HCT116 (cell line): ENCODE measurements around the gene STOML2. TPM values are rescaled to one million over a fixed set of nuclear protein-coding genes. Genes with fewer than 3 reads are reported as not detected.

Source experiments
- ATAC-seq: fragments of 200-7000 bp; cut with Tn5 transposase; 2 replicates; pipeline ENCODE4 v1.9.1; 2020; ENCODE audit warnings: mild to moderate bottlenecking, moderate library complexity
- BruUV-seq: library from RNA; stranded (reverse); fragments of 400-500 nt; replicated peaks from 2 replicates; lab custom pipeline; 2021; lab: Mats Ljungman, UMichigan
- CTCF ChIA-PET: fragments of 300-600 bp; sonication (Branson Sonifier 250); formaldehyde crosslinking; loops from one replicate; lab custom pipeline; 2021; ENCODE audit warnings: antibody characterized with exemption; lab: Charles Lee
- POLR2A ChIA-PET: fragments of 300-600, 350-600 bp; sonication (Branson Sonifier 250); formaldehyde crosslinking; loops from one replicate; lab custom pipeline; 2021; ENCODE audit warnings: antibody characterized with exemption; lab: Charles Lee
- RAD21 ChIA-PET, 2 experiments: fragments of 300-600 bp; sonication (Branson Sonifier 250); formaldehyde crosslinking; loops; one replicate each; lab custom pipeline; 2023; ENCODE audit warnings: low total read pairs in 2 of 2; ENCODE audit not compliant: uncharacterized antibody in 2 of 2, unreplicated experiment in 2 of 2, low non-redundant PET in 1 of 2; lab: Charles Lee
- DNase-seq: peaks from one replicate; pipeline ENCODE4 v3.0.0-alpha.2; 2010; ENCODE audit warnings: low read depth, low spot score
- H2AFZ ChIP-seq: fragments of 200-600 bp; shearing (Covaris generic), sonication (generic); 2 replicates; pipeline ENCODE4 v1.6.1; 2017; ENCODE audit warnings: low read depth, mixed run types, mixed read lengths, antibody characterized with exemption, low read length; ENCODE audit not compliant: poor library complexity, severe bottlenecking
- H3K27ac ChIP-seq: 2 replicates; pipeline ENCODE4 v1.5.1; 2012; ENCODE audit warnings: low read depth, low read length
- H3K27me3 ChIP-seq: fragments of 200-600 bp; sonication (generic); 2 replicates; pipeline ENCODE4 v1.6.1; 2016; ENCODE audit warnings: mixed run types, low read length, mixed read lengths; ENCODE audit not compliant: insufficient read depth
- H3K36me3 ChIP-seq, 2 experiments: fragments of 200-500 bp in 1 of 2; fragments of 200-600 bp in 1 of 2; sonication (Bioruptor generic) in 1 of 2; sonication (generic) in 1 of 2; 2 replicates each; pipeline versions ENCODE4 v1.5.1 to v1.6.1; 2014 to 2016; ENCODE audit warnings: low read length in 2 of 2, inconsistent platforms in 1 of 2, mixed read lengths in 1 of 2, mixed run types in 1 of 2; ENCODE audit not compliant: insufficient read depth in 2 of 2, control insufficient read depth in 1 of 2
- H3K4me1 ChIP-seq, 2 experiments: fragments of 200-600 bp in 1 of 2; sonication (generic) in 1 of 2; 2 replicates each; pipeline versions ENCODE4 v1.5.1 to v1.6.1; 2012 to 2017; ENCODE audit warnings: low read length in 2 of 2, inconsistent platforms in 1 of 2, mild to moderate bottlenecking in 1 of 2, mixed read lengths in 1 of 2, mixed run types in 1 of 2, moderate library complexity in 1 of 2; ENCODE audit not compliant: insufficient read depth in 2 of 2, control insufficient read depth in 1 of 2
- H3K4me2 ChIP-seq: fragments of 200-600 bp; sonication (generic); 2 replicates; pipeline ENCODE4 v1.6.1; 2017; ENCODE audit warnings: mixed run types, low read length, mixed read lengths
- H3K4me3 ChIP-seq, 2 experiments: fragments of 200-600 bp in 1 of 2; sonication (generic) in 1 of 2; replicated peaks in 1 of 2; 2 replicates each; pipeline ENCODE4 v1.5.1; 2011 to 2016; ENCODE audit warnings: low read length in 2 of 2, control low read depth in 1 of 2, low read depth in 1 of 2, mild to moderate bottlenecking in 1 of 2, mixed read lengths in 1 of 2, mixed run types in 1 of 2
- H3K79me2 ChIP-seq: fragments of 200-600 bp; sonication (generic); 2 replicates; pipeline ENCODE4 v1.6.1; 2017; ENCODE audit warnings: mild to moderate bottlenecking, mixed run types, low read length, moderate library complexity, mixed read lengths; ENCODE audit not compliant: insufficient read depth
- H3K9ac ChIP-seq: fragments of 200-600 bp; sonication (generic); 2 replicates; pipeline ENCODE4 v1.6.1; 2016; ENCODE audit warnings: low read length, mixed read lengths
- H3K9me2 ChIP-seq: fragments of 200-600 bp; sonication (generic), shearing (Covaris generic); 2 replicates; pipeline ENCODE4 v1.6.1; 2017; ENCODE audit warnings: mixed run types, mild to moderate bottlenecking, moderate library complexity; ENCODE audit not compliant: insufficient read depth
- H3K9me3 ChIP-seq, 2 experiments: fragments of 200-500 bp in 1 of 2; fragments of 200-600 bp in 1 of 2; sonication (Bioruptor generic) in 1 of 2; sonication (generic) in 1 of 2; 2 replicates each; pipeline ENCODE4 v1.6.1; 2014 to 2017; ENCODE audit warnings: low read length in 2 of 2, mixed read lengths in 2 of 2, inconsistent platforms in 1 of 2, low read depth in 1 of 2, mild to moderate bottlenecking in 1 of 2, mixed run types in 1 of 2, moderate library complexity in 1 of 2; ENCODE audit not compliant: control insufficient read depth in 1 of 2, insufficient read depth in 1 of 2
- H4K20me1 ChIP-seq: fragments of 200-600 bp; sonication (generic), shearing (Covaris generic); 2 replicates; pipeline ENCODE4 v1.6.1; 2017; ENCODE audit warnings: mixed run types, mild to moderate bottlenecking, moderate library complexity; ENCODE audit not compliant: insufficient read depth
- ATF3 ChIP-seq: IDR thresholded peaks from 2 replicates; pipeline ENCODE4 v1.6.1; 2012
- CBX3 ChIP-seq: IDR thresholded peaks from 2 replicates; pipeline ENCODE4 v1.6.1; 2012; ENCODE audit warnings: low read depth
- EZH2 ChIP-seq: fragments of 200-600 bp; sonication (generic); IDR thresholded peaks from 2 replicates; pipeline ENCODE4 v1.6.1; 2017; ENCODE audit warnings: antibody characterized with exemption, mixed run types
- JUND ChIP-seq: IDR thresholded peaks from 2 replicates; pipeline ENCODE4 v1.6.1; 2012
- MAX ChIP-seq: IDR thresholded peaks from 2 replicates; pipeline ENCODE4 v1.6.1; 2012
- RAD21 ChIP-seq: IDR thresholded peaks from 2 replicates; pipeline ENCODE4 v1.6.1; 2012; ENCODE audit warnings: low read depth, mild to moderate bottlenecking
- REST ChIP-seq: IDR thresholded peaks from 2 replicates; pipeline ENCODE4 v1.6.1; 2012; ENCODE audit warnings: low read depth
- SP1 ChIP-seq: IDR thresholded peaks from 2 replicates; pipeline ENCODE4 v1.6.1; 2012; ENCODE audit warnings: low read depth
- TCF7L2 ChIP-seq: IDR thresholded peaks from 2 replicates; pipeline ENCODE4 v1.7.0; 2011; ENCODE audit warnings: borderline replicate concordance, inconsistent platforms; ENCODE audit not compliant: insufficient read depth, insufficient read length; ENCODE audit errors: extremely low read depth
- intact Hi-C: fragments of 100-400 bp; cut with micrococcal nuclease; formaldehyde crosslinking; loops from 2 replicates; pipeline ENCODE4 v1.10.0; 2022
- total RNA-seq: library from RNA; stranded (reverse); gene quantifications from one replicate; pipeline ENCODE4 v1.2.1, GENCODE V29; 2021; ENCODE audit not compliant: unreplicated experiment
- TF ChIP-seq, protein P1 (sequence below): IDR thresholded peaks from 2 replicates; pipeline ENCODE4 v1.6.1; 2011; ENCODE audit warnings: mild to moderate bottlenecking, low read length, moderate library complexity; ENCODE audit not compliant: insufficient replicate concordance; ENCODE audit errors: extremely low read depth

The STOML2 gene
- total RNA-seq, 1 experiment from 2014 or later, result 245 TPM

DNA sequence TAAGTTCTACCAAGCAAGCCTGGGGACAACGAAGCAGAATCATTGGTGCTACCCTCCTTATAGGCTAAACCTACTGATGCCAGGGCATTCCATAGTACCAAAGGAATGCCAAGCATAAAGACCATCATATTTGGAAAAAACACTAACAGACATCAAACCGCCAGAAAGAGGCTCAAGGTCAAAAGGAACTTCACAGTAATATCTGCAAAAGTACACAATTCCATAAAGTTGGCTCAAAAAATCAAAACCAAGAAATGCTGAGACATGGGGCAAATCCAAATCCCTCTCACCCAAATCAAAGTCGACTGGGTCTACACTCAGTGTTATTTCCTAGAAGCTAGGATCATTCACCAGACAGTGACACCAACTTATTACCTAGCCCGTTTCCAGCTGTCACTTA lies 33.9 kb downstream of the STOML2 start:
- CTCF ChIA-PET, result interaction anchor here (0.6 to 1.1 kb wide), 2 partner anchors 18 to 187 kb away, joined by 3 read pairs; no protein-coding TSS in a partner anchor
- POLR2A ChIA-PET, result interaction anchor here (0.9 kb wide), 1 partner anchor 170 kb away, joined by 3 read pairs; no protein-coding TSS in a partner anchor
- Histone ChIP-seq H3K27ac (no peak overlapping the region), H3K4me2 (no peak overlapping the region), H3K79me2 (peaks cover 79% of the 10 kb centered on the region), H3K27me3 (no peaks in the 10 kb centered on the region), H3K36me3 (peaks cover 40 to 63% of the 10 kb centered on the region in 2 experiments), H3K9me2 (no peaks in the 10 kb centered on the region), H3K9ac (no peak overlapping the region), H2AFZ (no peak overlapping the region), H4K20me1 (peaks cover 25% of the 10 kb centered on the region; the same call in 1 of the 2 replicates), H3K9me3 (no peaks in the 10 kb centered on the region), H3K4me1 (peaks cover 11 to 24% of the 10 kb centered on the region in 2 experiments), H3K4me3 (no peak overlapping the region)
- no peak for DNase-seq
- intact Hi-C loops, result no loop called here
- no peak for ATAC-seq
- RAD21 ChIA-PET, result no interaction called here
- no TSS peak for BruUV-seq
- no peak for TF ChIP-seq ATF3
- TF ChIP-seq SP1, result no peak
- TF ChIP-seq, protein P1, sequence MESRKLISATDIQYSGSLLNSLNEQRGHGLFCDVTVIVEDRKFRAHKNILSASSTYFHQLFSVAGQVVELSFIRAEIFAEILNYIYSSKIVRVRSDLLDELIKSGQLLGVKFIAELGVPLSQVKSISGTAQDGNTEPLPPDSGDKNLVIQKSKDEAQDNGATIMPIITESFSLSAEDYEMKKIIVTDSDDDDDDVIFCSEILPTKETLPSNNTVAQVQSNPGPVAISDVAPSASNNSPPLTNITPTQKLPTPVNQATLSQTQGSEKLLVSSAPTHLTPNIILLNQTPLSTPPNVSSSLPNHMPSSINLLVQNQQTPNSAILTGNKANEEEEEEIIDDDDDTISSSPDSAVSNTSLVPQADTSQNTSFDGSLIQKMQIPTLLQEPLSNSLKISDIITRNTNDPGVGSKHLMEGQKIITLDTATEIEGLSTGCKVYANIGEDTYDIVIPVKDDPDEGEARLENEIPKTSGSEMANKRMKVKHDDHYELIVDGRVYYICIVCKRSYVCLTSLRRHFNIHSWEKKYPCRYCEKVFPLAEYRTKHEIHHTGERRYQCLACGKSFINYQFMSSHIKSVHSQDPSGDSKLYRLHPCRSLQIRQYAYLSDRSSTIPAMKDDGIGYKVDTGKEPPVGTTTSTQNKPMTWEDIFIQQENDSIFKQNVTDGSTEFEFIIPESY, result no peak
- TF ChIP-seq JUND, result no peak
- no peak for TF ChIP-seq EZH2
- no peak for TF ChIP-seq TCF7L2
- TF ChIP-seq REST, result no peak
- TF ChIP-seq RAD21, result no peak
- no peak for TF ChIP-seq MAX
- no peak for TF ChIP-seq CBX3
